GM12878 (cell line): ENCODE data around the gene COPS3. TPM values are rescaled to one million over a fixed set of nuclear protein-coding genes. Genes with fewer than 3 reads are reported as not detected.

ENCODE experiments used
- HDGF ChIP-seq: fragments of 450-650 bp; IDR thresholded peaks from 2 replicates; pipeline ENCODE4 v1.6.1; 2016; ENCODE audit warnings: antibody characterized with exemption
- IRF4 ChIP-seq: IDR thresholded peaks from 2 replicates; pipeline ENCODE4 v1.6.1; 2011; ENCODE audit warnings: low read depth, low read length
- LARP7 ChIP-seq: fragments of 450-650 bp; IDR thresholded peaks from 2 replicates; pipeline ENCODE4 v1.6.1; 2017; ENCODE audit warnings: mild to moderate bottlenecking
- MTA2 ChIP-seq: fragments of 450-650 bp; IDR thresholded peaks from 2 replicates; pipeline ENCODE4 v1.6.1; 2016; ENCODE audit warnings: low read depth, mild to moderate bottlenecking, moderate library complexity
- MXI1 ChIP-seq: fragments of 150-350 bp; IDR thresholded peaks from 2 replicates; pipeline ENCODE4 v1.6.1; 2011; ENCODE audit warnings: low read depth, mild to moderate bottlenecking, inconsistent platforms, low read length, improper control_type of control experiment
- NRF1 ChIP-seq: conservative IDR thresholded peaks from 2 replicates; pipeline ENCODE4 v1.6.1; 2011; ENCODE audit warnings: mild to moderate bottlenecking, low read depth, low read length, improper control_type of control experiment
- POLR2A ChIP-seq: IDR thresholded peaks from 2 replicates; pipeline ENCODE4 v1.6.1; 2011; ENCODE audit warnings: low read depth, mild to moderate bottlenecking, low read length
- REST ChIP-seq: IDR thresholded peaks from 2 replicates; pipeline ENCODE4 v1.6.1; 2012; ENCODE audit warnings: mild to moderate bottlenecking, low read depth, low read length
- SIX5 ChIP-seq: IDR thresholded peaks from 2 replicates; pipeline ENCODE4 v1.6.1; 2011; ENCODE audit warnings: mild to moderate bottlenecking, low read depth, low read length, moderate library complexity; ENCODE audit not compliant: severe bottlenecking
- TCF12 ChIP-seq: IDR thresholded peaks from 2 replicates; pipeline ENCODE4 v1.6.1; 2011; ENCODE audit warnings: low read depth, mild to moderate bottlenecking, low read length
- YY1 ChIP-seq: IDR thresholded peaks from 2 replicates; pipeline ENCODE4 v1.6.1; 2011; ENCODE audit warnings: low read depth, mild to moderate bottlenecking, low read length
- ZNF217 ChIP-seq: fragments of 450-650 bp; IDR thresholded peaks from 2 replicates; pipeline ENCODE4 v1.6.1; 2017; ENCODE audit warnings: antibody characterized with exemption, mild to moderate bottlenecking
- ZNF687 ChIP-seq: fragments of 450-650 bp; IDR thresholded peaks from 2 replicates; pipeline ENCODE4 v1.6.1; 2017; ENCODE audit warnings: mild to moderate bottlenecking, moderate library complexity
- polyA plus RNA-seq, 11 experiments: library from polyadenylated mRNA; depleted of rRNA in 4 of 11; unstranded in 6 of 11; stranded (reverse) in 5 of 11; fragments of >200 nt; fragmentation: Nextera tagmentation in 4 of 11; fragmentation: Illumina TruSeq in 1 of 11; extraction: Ambion mirVana in 4 of 11; extraction: Trizol in 1 of 11; gene quantifications; 1 replicate in 1 of 11; 2 replicates in 10 of 11; pipeline versions ENCODE4 v1.2.1 to v1.2.3, GENCODE V29; 2011 to 2016; ENCODE audit warnings: inconsistent platforms in 2 of 11, missing spikeins in 2 of 11, low read depth in 1 of 11
- total RNA-seq, 4 experiments: library from RNA; depleted of rRNA in 3 of 4; stranded (reverse); fragments of >200 nt in 3 of 4; fragmentation: Illumina TruSeq in 1 of 4; extraction: Trizol in 1 of 4; gene quantifications; 2 replicates each; pipeline versions ENCODE4 v1.2.1 to v1.2.3, GENCODE V29; 2013 to 2021
- TF ChIP-seq, protein P1 (sequence below): IDR thresholded peaks from 2 replicates; pipeline ENCODE4 v1.6.1; 2012; ENCODE audit warnings: improper control_type of control experiment, low read depth, low read length; ENCODE audit not compliant: insufficient replicate concordance
- TF ChIP-seq, protein P2 (sequence below): IDR thresholded peaks from 2 replicates; pipeline ENCODE4 v1.6.1; 2011; ENCODE audit warnings: mild to moderate bottlenecking, low read depth, low read length, moderate library complexity; ENCODE audit not compliant: insufficient replicate concordance

COPS3 gene
- total and polyA plus RNA-seq, 10 of the 15 experiments (the other 5 are each of a cell fraction or from before 2014, with no cell fraction given) = 99.7 to 187 (median 133) TPM

DNA sequence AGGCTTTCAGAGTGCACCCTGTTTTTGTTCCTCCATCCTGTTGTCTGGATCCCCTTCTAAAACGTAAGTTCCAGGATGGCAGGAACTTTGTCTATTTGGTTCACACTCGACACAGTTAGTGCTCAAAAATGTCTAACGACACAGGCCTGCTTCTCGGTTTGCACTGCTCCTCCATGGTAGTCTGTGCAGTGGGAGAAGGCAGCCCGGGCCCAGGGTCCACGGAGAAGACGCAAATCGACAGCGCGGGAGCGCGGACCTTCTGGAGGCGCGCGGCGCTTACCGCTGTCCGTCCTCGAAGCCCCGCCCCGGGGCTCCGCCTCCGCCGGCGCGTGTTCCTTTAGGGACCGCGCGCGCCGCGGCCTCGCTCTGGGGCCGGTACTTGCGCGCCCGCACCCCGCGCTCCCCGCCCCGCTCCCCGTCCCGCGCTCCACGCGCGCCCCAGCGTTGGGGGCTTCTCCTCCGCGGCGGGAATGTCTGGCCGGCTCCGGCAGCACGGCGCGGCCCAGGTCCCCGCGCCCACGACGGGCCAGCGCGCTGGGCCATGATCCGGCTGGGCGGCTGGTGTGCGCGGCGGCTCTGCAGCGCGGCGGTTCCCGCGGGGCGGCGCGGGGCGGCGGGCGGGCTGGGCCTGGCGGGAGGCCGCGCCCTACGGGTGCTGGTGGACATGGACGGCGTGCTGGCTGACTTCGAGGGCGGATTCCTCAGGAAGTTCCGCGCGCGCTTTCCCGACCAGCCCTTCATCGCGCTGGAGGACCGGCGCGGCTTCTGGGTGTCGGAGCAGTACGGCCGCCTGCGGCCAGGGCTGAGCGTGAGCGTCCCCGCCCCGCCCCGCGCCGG is 22.2 kb upstream of the COPS3 start, which contains the start of gene NT5M (continued):
- TF ChIP-seq, protein P1, sequence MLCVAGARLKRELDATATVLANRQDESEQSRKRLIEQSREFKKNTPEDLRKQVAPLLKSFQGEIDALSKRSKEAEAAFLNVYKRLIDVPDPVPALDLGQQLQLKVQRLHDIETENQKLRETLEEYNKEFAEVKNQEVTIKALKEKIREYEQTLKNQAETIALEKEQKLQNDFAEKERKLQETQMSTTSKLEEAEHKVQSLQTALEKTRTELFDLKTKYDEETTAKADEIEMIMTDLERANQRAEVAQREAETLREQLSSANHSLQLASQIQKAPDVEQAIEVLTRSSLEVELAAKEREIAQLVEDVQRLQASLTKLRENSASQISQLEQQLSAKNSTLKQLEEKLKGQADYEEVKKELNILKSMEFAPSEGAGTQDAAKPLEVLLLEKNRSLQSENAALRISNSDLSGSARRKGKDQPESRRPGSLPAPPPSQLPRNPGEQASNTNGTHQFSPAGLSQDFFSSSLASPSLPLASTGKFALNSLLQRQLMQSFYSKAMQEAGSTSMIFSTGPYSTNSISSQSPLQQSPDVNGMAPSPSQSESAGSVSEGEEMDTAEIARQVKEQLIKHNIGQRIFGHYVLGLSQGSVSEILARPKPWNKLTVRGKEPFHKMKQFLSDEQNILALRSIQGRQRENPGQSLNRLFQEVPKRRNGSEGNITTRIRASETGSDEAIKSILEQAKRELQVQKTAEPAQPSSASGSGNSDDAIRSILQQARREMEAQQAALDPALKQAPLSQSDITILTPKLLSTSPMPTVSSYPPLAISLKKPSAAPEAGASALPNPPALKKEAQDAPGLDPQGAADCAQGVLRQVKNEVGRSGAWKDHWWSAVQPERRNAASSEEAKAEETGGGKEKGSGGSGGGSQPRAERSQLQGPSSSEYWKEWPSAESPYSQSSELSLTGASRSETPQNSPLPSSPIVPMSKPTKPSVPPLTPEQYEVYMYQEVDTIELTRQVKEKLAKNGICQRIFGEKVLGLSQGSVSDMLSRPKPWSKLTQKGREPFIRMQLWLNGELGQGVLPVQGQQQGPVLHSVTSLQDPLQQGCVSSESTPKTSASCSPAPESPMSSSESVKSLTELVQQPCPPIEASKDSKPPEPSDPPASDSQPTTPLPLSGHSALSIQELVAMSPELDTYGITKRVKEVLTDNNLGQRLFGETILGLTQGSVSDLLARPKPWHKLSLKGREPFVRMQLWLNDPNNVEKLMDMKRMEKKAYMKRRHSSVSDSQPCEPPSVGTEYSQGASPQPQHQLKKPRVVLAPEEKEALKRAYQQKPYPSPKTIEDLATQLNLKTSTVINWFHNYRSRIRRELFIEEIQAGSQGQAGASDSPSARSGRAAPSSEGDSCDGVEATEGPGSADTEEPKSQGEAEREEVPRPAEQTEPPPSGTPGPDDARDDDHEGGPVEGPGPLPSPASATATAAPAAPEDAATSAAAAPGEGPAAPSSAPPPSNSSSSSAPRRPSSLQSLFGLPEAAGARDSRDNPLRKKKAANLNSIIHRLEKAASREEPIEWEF = no peak
- no peak for TF ChIP-seq HDGF
- TF ChIP-seq, protein P2, sequence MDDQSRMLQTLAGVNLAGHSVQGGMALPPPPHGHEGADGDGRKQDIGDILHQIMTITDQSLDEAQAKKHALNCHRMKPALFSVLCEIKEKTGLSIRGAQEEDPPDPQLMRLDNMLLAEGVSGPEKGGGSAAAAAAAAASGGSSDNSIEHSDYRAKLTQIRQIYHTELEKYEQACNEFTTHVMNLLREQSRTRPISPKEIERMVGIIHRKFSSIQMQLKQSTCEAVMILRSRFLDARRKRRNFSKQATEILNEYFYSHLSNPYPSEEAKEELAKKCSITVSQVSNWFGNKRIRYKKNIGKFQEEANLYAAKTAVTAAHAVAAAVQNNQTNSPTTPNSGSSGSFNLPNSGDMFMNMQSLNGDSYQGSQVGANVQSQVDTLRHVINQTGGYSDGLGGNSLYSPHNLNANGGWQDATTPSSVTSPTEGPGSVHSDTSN = no peak
- TF ChIP-seq ZNF217 = peak; percentile 75; the same call in 1 of the 2 replicates
- 0 out of 2 replicates have a peak, but pooled peaks have one; percentile 9 for TF ChIP-seq TCF12
- 0 out of 2 replicates have a peak, but pooled peaks have one; percentile 27 for TF ChIP-seq YY1
- TF ChIP-seq LARP7 = 0 out of 2 replicates have a peak, but pooled peaks have one; percentile 85
- 0 out of 2 replicates have a peak, but pooled peaks have one; percentile 12 for TF ChIP-seq MTA2
- no peak for TF ChIP-seq IRF4
- no peak for TF ChIP-seq REST
- TF ChIP-seq SIX5 = no peak
- peak; percentile 72; the same call in 1 of the 2 replicates for TF ChIP-seq MXI1
- TF ChIP-seq ZNF687 = peak; percentile 71; the same call in 1 of the 2 replicates
- peak; percentile 70 for TF ChIP-seq POLR2A
- TF ChIP-seq NRF1 = no peak
